GM12891 (cell line): ENCODE measurements around the gene SLC66A1.
A peak's percentile ranks its signal among the peaks of the same experiment; 100 is the strongest.

Source experiments
- POLR2A ChIP-seq: IDR thresholded peaks from 2 replicates; pipeline ENCODE4 v1.6.1; 2011; ENCODE audit warnings: low read depth, low read length, control low read depth
- POLR2AphosphoS5 ChIP-seq: IDR thresholded peaks from 2 replicates; pipeline ENCODE4 v1.6.1; 2011; ENCODE audit warnings: low read depth, low read length, control low read depth

- peak; percentile 60 for TF ChIP-seq POLR2AphosphoS5
- 0 out of 2 replicates have a peak, but pooled peaks have one; percentile 49 for TF ChIP-seq POLR2A
Measured at GRCh38 chr1:19311931-19312781, at the start of gene SLC66A1, which contains the start of gene AKR7A2.
